ENCODE measurements around the gene ENC1.

GRCh38 chr5:74617202-74617601 is 23.3 kb downstream of the ENC1 start:
- no peak for TF ChIP-seq CTCF (IDR thresholded peaks at IDR 0.05; ENCODE audit: low read length)
- TF ChIP-seq EZH2 (IDR thresholded peaks at IDR 0.05; ENCODE audit: borderline replicate concordance, low read length) = no peak
